Measurements from ENCODE around the gene PDZRN3. TPM values are rescaled to one million over a fixed set of nuclear protein-coding genes. Genes with fewer than 3 reads are reported as not detected.

PDZRN3 gene
- total RNA-seq, 1 experiment from 2014 or later: not detected

- H3K9me3 Mint-ChIP-seq (ENCODE audit: low read depth, unreplicated experiment): peaks cover 2% of the 10 kb centered on the region
- H3K4me1 Mint-ChIP-seq (ENCODE audit: low read depth, unreplicated experiment): no peaks in the 10 kb centered on the region
- no TSS peak for BruUV-seq (replicated peaks)
- H3K4me3 Mint-ChIP-seq (ENCODE audit: low read depth, unreplicated experiment): no peak overlapping the region
- H3K36me3 Mint-ChIP-seq (ENCODE audit: insufficient read depth, unreplicated experiment): no peaks in the 10 kb centered on the region
- H3K27me3 Mint-ChIP-seq (ENCODE audit: unreplicated experiment): peaks cover 37% of the 10 kb centered on the region
- no peak for TF ChIP-seq CTCF (IDR thresholded peaks at IDR 0.05; ENCODE audit: unreplicated experiment)
- no peak for DNase-seq
- intact Hi-C loops (cut with micrococcal nuclease; ENCODE audit: unreplicated experiment): no loop called here
- CTCF ChIA-PET: no interaction called here
- H3K27ac Mint-ChIP-seq (ENCODE audit: unreplicated experiment): no peak overlapping the region
These were observed 144.5 kb downstream of the PDZRN3 start for GRCh38 chr3:73480187-73480672.

GRCh38 chr3:73479325-73479724 is 145.4 kb downstream of the PDZRN3 start:
- CTCF ChIA-PET: no interaction called here
- Mint-ChIP-seq H3K4me3 (ENCODE audit: low read depth, unreplicated experiment) (no peak overlapping the region), H3K36me3 (ENCODE audit: insufficient read depth, unreplicated experiment) (no peaks in the 10 kb centered on the region), H3K4me1 (ENCODE audit: low read depth, unreplicated experiment) (no peaks in the 10 kb centered on the region), H3K27me3 (ENCODE audit: unreplicated experiment) (peaks cover 32% of the 10 kb centered on the region), H3K27ac (ENCODE audit: unreplicated experiment) (no peak overlapping the region), H3K9me3 (ENCODE audit: low read depth, unreplicated experiment) (peaks cover 2% of the 10 kb centered on the region)
- no TSS peak for BruUV-seq (replicated peaks)
- no peak for TF ChIP-seq CTCF (IDR thresholded peaks at IDR 0.05; ENCODE audit: unreplicated experiment)
- intact Hi-C loops (cut with micrococcal nuclease; ENCODE audit: unreplicated experiment): no loop called here
- no peak for DNase-seq

- H3K27ac Mint-ChIP-seq (ENCODE audit: unreplicated experiment): no peak overlapping the region
- TF ChIP-seq CTCF (IDR thresholded peaks at IDR 0.05; ENCODE audit: unreplicated experiment): no peak
- no TSS peak for BruUV-seq (replicated peaks)
- peaks cover 28% of the 10 kb centered on the region for H3K27me3 Mint-ChIP-seq (ENCODE audit: unreplicated experiment)
- CTCF ChIA-PET: no interaction called here
- H3K9me3 Mint-ChIP-seq (ENCODE audit: low read depth, unreplicated experiment): peaks cover 2% of the 10 kb centered on the region
- intact Hi-C loops (cut with micrococcal nuclease; ENCODE audit: unreplicated experiment): no loop called here
- H3K4me1 Mint-ChIP-seq (ENCODE audit: low read depth, unreplicated experiment): no peaks in the 10 kb centered on the region
- no peak overlapping the region for H3K4me3 Mint-ChIP-seq (ENCODE audit: low read depth, unreplicated experiment)
- H3K36me3 Mint-ChIP-seq (ENCODE audit: insufficient read depth, unreplicated experiment): no peaks in the 10 kb centered on the region
- DNase-seq: no peak
These were observed 145.9 kb downstream of the PDZRN3 start for GRCh38 chr3:73478858-73479257.

GRCh38 chr3:73475717-73476116 is 149.0 kb downstream of the PDZRN3 start:
- H3K36me3 Mint-ChIP-seq (ENCODE audit: insufficient read depth, unreplicated experiment): no peaks in the 10 kb centered on the region
- intact Hi-C loops (cut with micrococcal nuclease; ENCODE audit: unreplicated experiment): no loop called here
- no peak overlapping the region for H3K27ac Mint-ChIP-seq (ENCODE audit: unreplicated experiment)
- peaks cover 32% of the 10 kb centered on the region for H3K27me3 Mint-ChIP-seq (ENCODE audit: unreplicated experiment)
- no TSS peak for BruUV-seq (replicated peaks)
- CTCF ChIA-PET: no interaction called here
- peaks cover 2% of the 10 kb centered on the region for H3K9me3 Mint-ChIP-seq (ENCODE audit: low read depth, unreplicated experiment)
- no peak for TF ChIP-seq CTCF (IDR thresholded peaks at IDR 0.05; ENCODE audit: unreplicated experiment)
- no peaks in the 10 kb centered on the region for H3K4me1 Mint-ChIP-seq (ENCODE audit: low read depth, unreplicated experiment)
- no peak overlapping the region for H3K4me3 Mint-ChIP-seq (ENCODE audit: low read depth, unreplicated experiment)
- no peak for DNase-seq
